ENCODE results near the gene PLEKHG2. TPM values are rescaled to one million over a fixed set of nuclear protein-coding genes. Genes with fewer than 3 reads are reported as not detected.

PLEKHG2 gene
- total and polyA plus RNA-seq, 9 of the 15 experiments (the other 6 are each of a cell fraction or from before 2014, with no cell fraction given) = 0.98 to 45.7 (median 9.8) TPM

DNA sequence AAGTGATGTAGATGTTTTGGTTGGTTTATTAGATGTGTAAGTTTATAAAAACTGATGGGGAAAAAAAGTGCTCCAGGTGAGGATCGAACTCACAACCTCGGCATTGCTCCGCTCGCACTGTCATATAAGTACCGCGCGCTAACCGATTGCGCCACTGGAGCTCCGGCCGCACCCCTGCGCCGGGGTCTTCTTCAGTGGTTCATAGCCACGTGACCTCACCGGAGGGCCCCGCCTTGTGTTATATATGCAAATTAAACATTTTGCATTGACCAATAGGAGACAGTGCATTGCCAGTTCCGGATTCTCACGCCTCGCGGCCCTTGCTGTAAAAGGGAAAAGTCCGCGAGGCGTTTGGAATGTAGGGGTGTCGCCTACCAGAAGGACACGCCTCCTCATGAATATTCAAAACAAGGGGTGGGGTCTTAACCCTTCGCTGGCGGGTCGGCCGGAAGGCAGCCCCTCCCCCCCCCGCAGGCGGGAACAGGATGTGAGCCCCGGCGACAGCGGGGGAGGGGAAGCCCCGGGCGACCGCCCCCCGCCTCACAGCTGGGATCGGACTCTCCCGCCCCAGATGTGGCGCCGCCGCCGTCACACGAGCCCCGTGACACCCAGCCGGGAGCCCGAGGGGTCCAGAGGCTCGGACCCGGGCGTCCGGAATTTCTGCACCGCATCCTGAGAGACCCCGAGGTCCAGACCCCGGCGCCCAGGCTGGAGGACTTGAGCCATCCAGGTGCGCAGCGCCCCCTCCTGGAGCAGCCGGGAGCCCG is at the start of gene PLEKHG2 (continued):
- TF ChIP-seq, protein P1, sequence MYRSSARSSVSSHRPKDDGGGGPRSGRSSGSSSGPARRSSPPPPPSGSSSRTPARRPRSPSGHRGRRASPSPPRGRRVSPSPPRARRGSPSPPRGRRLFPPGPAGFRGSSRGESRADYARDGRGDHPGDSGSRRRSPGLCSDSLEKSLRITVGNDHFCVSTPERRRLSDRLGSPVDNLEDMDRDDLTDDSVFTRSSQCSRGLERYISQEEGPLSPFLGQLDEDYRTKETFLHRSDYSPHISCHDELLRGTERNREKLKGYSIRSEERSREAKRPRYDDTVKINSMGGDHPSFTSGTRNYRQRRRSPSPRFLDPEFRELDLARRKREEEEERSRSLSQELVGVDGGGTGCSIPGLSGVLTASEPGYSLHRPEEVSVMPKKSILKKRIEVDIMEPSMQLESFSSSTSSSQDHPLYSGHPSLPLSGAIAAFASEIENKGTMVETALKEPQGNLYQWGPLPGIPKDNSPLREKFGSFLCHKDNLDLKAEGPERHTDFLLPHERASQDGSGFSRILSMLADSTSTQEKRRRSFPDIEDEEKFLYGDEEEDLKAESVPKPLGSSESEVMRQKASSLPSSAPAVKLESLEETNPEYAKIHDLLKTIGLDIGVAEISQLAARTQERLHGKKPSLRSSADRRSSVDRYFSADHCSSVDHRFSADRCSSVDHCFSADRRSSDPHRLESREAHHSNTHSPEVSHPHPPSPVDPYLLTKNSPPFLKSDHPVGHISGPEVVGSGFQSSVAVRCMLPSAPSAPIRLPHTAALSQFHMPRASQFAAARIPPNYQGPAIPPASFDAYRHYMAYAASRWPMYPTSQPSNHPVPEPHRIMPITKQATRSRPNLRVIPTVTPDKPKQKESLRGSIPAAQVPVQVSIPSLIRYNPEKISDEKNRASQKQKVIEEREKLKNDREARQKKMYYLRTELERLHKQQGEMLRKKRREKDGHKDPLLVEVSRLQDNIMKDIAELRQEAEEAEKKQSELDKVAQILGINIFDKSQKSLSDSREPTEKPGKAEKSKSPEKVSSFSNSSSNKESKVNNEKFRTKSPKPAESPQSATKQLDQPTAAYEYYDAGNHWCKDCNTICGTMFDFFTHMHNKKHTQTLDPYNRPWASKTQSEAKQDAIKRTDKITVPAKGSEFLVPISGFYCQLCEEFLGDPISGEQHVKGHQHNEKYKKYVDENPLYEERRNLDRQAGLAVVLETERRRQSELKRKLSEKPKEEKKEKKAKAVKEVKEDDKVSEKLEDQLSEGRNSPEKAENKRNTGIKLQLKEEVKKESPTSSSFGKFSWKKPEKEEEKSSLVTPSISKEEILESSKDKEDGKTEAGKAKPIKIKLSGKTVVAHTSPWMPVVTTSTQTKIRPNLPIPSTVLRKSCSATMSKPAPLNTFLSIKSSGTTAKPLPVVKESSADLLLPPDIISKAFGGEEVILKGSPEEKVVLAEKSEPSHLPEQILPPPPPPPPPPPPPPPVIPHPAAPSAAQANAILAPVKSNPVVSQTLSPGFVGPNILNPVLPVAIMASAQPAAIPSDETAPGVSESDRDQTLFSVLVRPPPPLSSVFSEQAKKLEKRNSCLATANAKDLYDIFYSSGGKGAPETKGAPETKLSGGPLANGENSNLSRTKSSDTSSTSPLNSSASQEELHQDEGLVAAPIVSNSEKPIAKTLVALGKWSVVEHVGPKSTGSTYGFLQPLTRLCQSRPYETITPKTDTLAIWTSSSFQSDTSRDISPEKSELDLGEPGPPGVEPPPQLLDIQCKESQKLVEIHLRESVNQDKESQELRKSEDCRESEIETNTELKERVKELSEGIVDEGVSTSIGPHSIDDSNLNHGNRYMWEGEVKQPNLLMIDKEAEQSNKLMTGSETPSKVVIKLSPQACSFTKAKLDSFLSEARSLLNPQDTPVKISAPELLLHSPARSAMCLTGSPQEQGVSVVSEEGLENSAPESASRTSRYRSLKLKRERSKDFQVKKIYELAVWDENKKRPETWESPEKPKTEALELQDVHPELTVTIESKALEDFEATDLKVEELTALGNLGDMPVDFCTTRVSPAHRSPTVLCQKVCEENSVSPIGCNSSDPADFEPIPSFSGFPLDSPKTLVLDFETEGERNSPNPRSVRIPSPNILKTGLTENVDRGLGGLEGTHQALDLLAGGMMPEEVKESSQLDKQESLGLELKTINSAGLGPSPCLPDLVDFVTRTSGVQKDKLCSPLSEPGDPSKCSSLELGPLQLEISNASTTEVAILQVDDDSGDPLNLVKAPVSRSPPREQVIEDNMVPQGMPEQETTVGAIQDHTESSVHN (IDR thresholded peaks at IDR 0.05; ENCODE audit: borderline replicate concordance in 1 of 2, low read depth in 1 of 2) = no peak; a peak in 1 of 4 replicates
- TF ChIP-seq EP400 (IDR thresholded peaks at IDR 0.05) (peak; percentile 84), NR3C1 (CRISPR knock-in tag; IDR thresholded peaks at IDR 0.05) (no peak), ZNF12 (CRISPR knock-in tag; IDR thresholded peaks at IDR 0.05) (no peak), CBX5 (IDR thresholded peaks at IDR 0.05; ENCODE audit: borderline replicate concordance, low read depth) (no peak), ZNF766 (CRISPR knock-in tag; conservative IDR thresholded peaks at IDR 0.05) (peak; percentile 65), NFE2L1 (tag; IDR thresholded peaks at IDR 0.05; ENCODE audit: borderline replicate concordance, low read depth) (no peak), POU5F1 (IDR thresholded peaks at IDR 0.05; ENCODE audit: borderline replicate concordance, low read depth, low read length, partially characterized antibody) (no peak), BCL6 (CRISPR knock-in tag; IDR thresholded peaks at IDR 0.05) (no peak), ZNF445 (CRISPR knock-in tag; IDR thresholded peaks at IDR 0.05; ENCODE audit: low read depth) (no peak), POLR2AphosphoS2 (IDR thresholded peaks at IDR 0.05; ENCODE audit: low read length) (0 out of 2 replicates have a peak, but pooled peaks have one; percentile 32), ZNF354B (CRISPR knock-in tag; IDR thresholded peaks at IDR 0.05) (no peak)
- TF ChIP-seq, protein P2, sequence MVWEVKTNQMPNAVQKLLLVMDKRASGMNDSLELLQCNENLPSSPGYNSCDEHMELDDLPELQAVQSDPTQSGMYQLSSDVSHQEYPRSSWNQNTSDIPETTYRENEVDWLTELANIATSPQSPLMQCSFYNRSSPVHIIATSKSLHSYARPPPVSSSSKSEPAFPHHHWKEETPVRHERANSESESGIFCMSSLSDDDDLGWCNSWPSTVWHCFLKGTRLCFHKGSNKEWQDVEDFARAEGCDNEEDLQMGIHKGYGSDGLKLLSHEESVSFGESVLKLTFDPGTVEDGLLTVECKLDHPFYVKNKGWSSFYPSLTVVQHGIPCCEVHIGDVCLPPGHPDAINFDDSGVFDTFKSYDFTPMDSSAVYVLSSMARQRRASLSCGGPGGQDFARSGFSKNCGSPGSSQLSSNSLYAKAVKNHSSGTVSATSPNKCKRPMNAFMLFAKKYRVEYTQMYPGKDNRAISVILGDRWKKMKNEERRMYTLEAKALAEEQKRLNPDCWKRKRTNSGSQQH (CRISPR knock-in tag; IDR thresholded peaks at IDR 0.05) = 0 out of 2 replicates have a peak, but pooled peaks have one; percentile 22
- TF ChIP-seq, protein P3, sequence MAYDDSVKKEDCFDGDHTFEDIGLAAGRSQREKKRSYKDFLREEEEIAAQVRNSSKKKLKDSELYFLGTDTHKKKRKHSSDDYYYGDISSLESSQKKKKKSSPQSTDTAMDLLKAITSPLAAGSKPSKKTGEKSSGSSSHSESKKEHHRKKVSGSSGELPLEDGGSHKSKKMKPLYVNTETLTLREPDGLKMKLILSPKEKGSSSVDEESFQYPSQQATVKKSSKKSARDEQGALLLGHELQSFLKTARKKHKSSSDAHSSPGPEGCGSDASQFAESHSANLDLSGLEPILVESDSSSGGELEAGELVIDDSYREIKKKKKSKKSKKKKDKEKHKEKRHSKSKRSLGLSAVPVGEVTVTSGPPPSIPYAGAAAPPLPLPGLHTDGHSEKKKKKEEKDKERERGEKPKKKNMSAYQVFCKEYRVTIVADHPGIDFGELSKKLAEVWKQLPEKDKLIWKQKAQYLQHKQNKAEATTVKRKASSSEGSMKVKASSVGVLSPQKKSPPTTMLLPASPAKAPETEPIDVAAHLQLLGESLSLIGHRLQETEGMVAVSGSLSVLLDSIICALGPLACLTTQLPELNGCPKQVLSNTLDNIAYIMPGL (CRISPR knock-in tag; IDR thresholded peaks at IDR 0.05) = peak; percentile 93
